Keratinocyte (primary cell): ENCODE data around the gene SH3RF1. TPM values are rescaled to one million over a fixed set of nuclear protein-coding genes. Genes with fewer than 3 reads are reported as not detected.

Source experiments
- DNase-seq: peaks from one replicate; pipeline ENCODE4 v3.0.0-alpha.2; 2011; ENCODE audit warnings: low read depth, missing footprints, low spot score
- FAIRE-seq: peaks from 2 replicates; lab custom pipeline; 2011; peaks lifted over from hg19 to GRCh38; lab: Jason Lieb, UNC
- H2AFZ ChIP-seq: 2 replicates; pipeline ENCODE4 v1.6.0; 2012; ENCODE audit warnings: low read length, control low read depth, inconsistent platforms; ENCODE audit not compliant: control insufficient read depth
- H3K27ac ChIP-seq: 2 replicates; pipeline ENCODE4 v1.5.1; 2011; ENCODE audit warnings: low read length; ENCODE audit not compliant: control insufficient read depth, insufficient read depth
- H3K27me3 ChIP-seq: 3 replicates; pipeline ENCODE4 v1.6.0; 2011; ENCODE audit warnings: low read length; ENCODE audit not compliant: control insufficient read depth, insufficient read depth; ENCODE audit errors: extremely low read depth
- H3K36me3 ChIP-seq, 2 experiments: 2 replicates in 1 of 2; 3 replicates in 1 of 2; pipeline ENCODE4 v1.5.1; 2011; ENCODE audit warnings: low read length in 2 of 2, mild to moderate bottlenecking in 1 of 2; ENCODE audit not compliant: control insufficient read depth in 2 of 2, insufficient read depth in 2 of 2; ENCODE audit errors: extremely low read depth in 1 of 2
- H3K4me1 ChIP-seq: 3 replicates; pipeline ENCODE4 v1.5.1; 2011; ENCODE audit warnings: low read length; ENCODE audit not compliant: control insufficient read depth, insufficient read depth; ENCODE audit errors: extremely low read depth
- H3K4me2 ChIP-seq: 3 replicates; pipeline ENCODE4 v1.6.0; 2011; ENCODE audit warnings: low read depth, low read length; ENCODE audit not compliant: control insufficient read depth, insufficient read depth; ENCODE audit errors: extremely low read depth
- H3K4me3 ChIP-seq, 3 experiments: fragments of 200-600 bp in 1 of 3; sonication (generic) in 1 of 3; 2 replicates in 2 of 3; 3 replicates in 1 of 3; pipeline ENCODE4 v1.5.1; 2011 to 2016; ENCODE audit warnings: low read length in 3 of 3, mild to moderate bottlenecking in 3 of 3, control low read depth in 2 of 3, inconsistent platforms in 1 of 3, low read depth in 1 of 3, mixed read lengths in 1 of 3, mixed run types in 1 of 3, moderate library complexity in 1 of 3; ENCODE audit not compliant: control insufficient read depth in 2 of 3, insufficient read depth in 2 of 3; ENCODE audit errors: extremely low read depth in 1 of 3
- H3K79me2 ChIP-seq: 2 replicates; pipeline ENCODE4 v1.6.0; 2012; ENCODE audit warnings: low read length; ENCODE audit not compliant: control insufficient read depth, insufficient read depth
- H3K9ac ChIP-seq: 3 replicates; pipeline ENCODE4 v1.6.0; 2011; ENCODE audit warnings: low read length; ENCODE audit not compliant: control insufficient read depth, insufficient read depth; ENCODE audit errors: extremely low read depth
- H3K9me1 ChIP-seq: 3 replicates; pipeline ENCODE4 v1.6.0; 2011; ENCODE audit warnings: low read length; ENCODE audit not compliant: control insufficient read depth, insufficient read depth; ENCODE audit errors: extremely low read depth
- H3K9me3 ChIP-seq: 2 replicates; pipeline ENCODE4 v1.5.1; 2012; ENCODE audit warnings: low read depth, low read length; ENCODE audit not compliant: control insufficient read depth
- H4K20me1 ChIP-seq: 3 replicates; pipeline ENCODE4 v1.6.0; 2011; ENCODE audit warnings: low read length; ENCODE audit not compliant: control insufficient read depth, insufficient read depth; ENCODE audit errors: extremely low read depth
- CTCF ChIP-seq, 3 experiments: IDR thresholded peaks in 1 of 3; conservative IDR thresholded peaks in 1 of 3; optimal IDR thresholded peaks in 1 of 3; 2 replicates in 2 of 3; 3 replicates in 1 of 3; pipeline versions ENCODE3 to v1.5.1; 2011; ENCODE audit warnings: low read length in 3 of 3, mild to moderate bottlenecking in 3 of 3, moderate library complexity in 2 of 3, control low read depth in 1 of 3, inconsistent platforms in 1 of 3; ENCODE audit not compliant: insufficient read depth in 2 of 3; ENCODE audit errors: extremely low read depth in 1 of 3
- EZH2 ChIP-seq: IDR thresholded peaks from one replicate; pipeline ENCODE4 v1.6.1; 2012; ENCODE audit warnings: inconsistent platforms, mild to moderate bottlenecking, low read length, moderate library complexity
- dilution Hi-C: fragments of 300-500 bp; cut with MboI; formaldehyde crosslinking; loops from one replicate; pipeline ENCODE4 v1.7.0; 2020; ENCODE audit warnings: low sequenced_read_pairs; ENCODE audit not compliant: extremely low pct_ligation_motif_present
- polyA plus RNA-seq, 5 experiments: library from polyadenylated mRNA; depleted of rRNA in 3 of 5; stranded (reverse) in 3 of 5; stranded (forward) in 1 of 5; unstranded in 1 of 5; fragments of >200 nt; gene quantifications; 1 replicate in 1 of 5; 2 replicates in 3 of 5; 3 replicates in 1 of 5; pipeline versions ENCODE4 v1.2.1 to v1.2.3, GENCODE V29; 2011 to 2012; ENCODE audit warnings: missing spikeins in 2 of 5, low read depth in 1 of 5, low replicate concordance in 1 of 5

The SH3RF1 gene
- polyA plus RNA-seq, 1 donor (not counting 4 experiments of a cell fraction or from before 2014, with no cell fraction given) = 9.5 TPM

GRCh38 chr4:169219440-169219839 lies 51.3 kb downstream of the SH3RF1 start:
- H3K9ac ChIP-seq = no peak overlapping the region
- peaks cover 0 to 1% of the 10 kb centered on the region in 2 experiments for H3K36me3 ChIP-seq
- H3K4me1 ChIP-seq = peaks cover 7% of the 10 kb centered on the region
- no peak for TF ChIP-seq CTCF (optimal IDR thresholded peaks at IDR 0.05 in 1 of 3, IDR thresholded peaks at IDR 0.05 in 1 of 3, conservative IDR thresholded peaks at IDR 0.05 in 1 of 3; ENCODE audit: extremely low read depth in 1 of 3, insufficient read depth in 2 of 3, low read length in 3 of 3)
- no peak for TF ChIP-seq EZH2
- peaks cover 60% of the 10 kb centered on the region for H3K79me2 ChIP-seq
- H3K27me3 ChIP-seq = no peaks in the 10 kb centered on the region
- H4K20me1 ChIP-seq = no peaks in the 10 kb centered on the region
- no peak overlapping the region for H3K4me2 ChIP-seq
- no peak overlapping the region for H3K27ac ChIP-seq
- no peak overlapping the region for H3K4me3 ChIP-seq
- no peak overlapping the region for H2AFZ ChIP-seq
- FAIRE-seq (no peak), DNase-seq (no peak)
- H3K9me1 ChIP-seq = no peaks in the 10 kb centered on the region
- dilution Hi-C loops = no loop called here
- H3K9me3 ChIP-seq = no peaks in the 10 kb centered on the region

DNA sequence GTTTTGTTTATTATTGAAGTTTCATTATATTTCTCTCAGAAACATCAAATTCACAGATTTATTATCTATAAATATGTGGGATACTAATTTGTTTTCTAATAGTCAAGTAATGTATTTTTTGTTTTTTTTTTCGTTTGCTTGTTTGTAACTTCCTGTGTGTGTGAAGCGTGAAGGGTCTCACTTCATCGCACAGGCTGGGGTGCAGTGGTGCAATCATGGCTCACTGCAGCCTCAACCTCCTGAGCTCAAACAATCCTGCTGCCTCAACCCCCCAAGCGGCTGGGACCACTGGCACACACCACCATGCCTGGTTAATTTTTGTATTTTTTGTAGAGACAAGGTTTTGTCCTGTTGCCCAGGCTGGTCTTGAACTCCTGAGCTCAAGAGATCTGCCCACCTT lies 55.1 kb downstream of the SH3RF1 start:
- dilution Hi-C loops = no loop called here
- no peak for TF ChIP-seq CTCF (optimal IDR thresholded peaks at IDR 0.05 in 1 of 3, IDR thresholded peaks at IDR 0.05 in 1 of 3, conservative IDR thresholded peaks at IDR 0.05 in 1 of 3; ENCODE audit: extremely low read depth in 1 of 3, insufficient read depth in 2 of 3, low read length in 3 of 3)
- TF ChIP-seq EZH2 = no peak
- H3K4me1 ChIP-seq = no peaks in the 10 kb centered on the region

More for the DNA sequence above, 55.1 kb downstream of the SH3RF1 start:
- H3K9me1 ChIP-seq = no peaks in the 10 kb centered on the region
- H3K27ac ChIP-seq = no peak overlapping the region
- no peak overlapping the region for H3K9ac ChIP-seq
- no peak overlapping the region for H3K4me2 ChIP-seq
- H3K36me3 ChIP-seq = peaks cover 0 to 1% of the 10 kb centered on the region in 2 experiments
- H3K9me3 ChIP-seq = peaks cover 3% of the 10 kb centered on the region
- no peaks in the 10 kb centered on the region for H3K27me3 ChIP-seq
- FAIRE-seq = no peak
- DNase-seq = no peak
- no peaks in the 10 kb centered on the region for H4K20me1 ChIP-seq
- no peak overlapping the region for H3K4me3 ChIP-seq
- no peak overlapping the region for H2AFZ ChIP-seq
- H3K79me2 ChIP-seq = peaks cover 47% of the 10 kb centered on the region
